ENCODE measurements around the gene SLC39A11.

GRCh38 chr17:73111386-73111785 lies 18.9 kb upstream of the SLC39A11 start:
- no peak for TF ChIP-seq SP1 (IDR thresholded peaks at IDR 0.05)
- no peak for TF ChIP-seq CTCF (IDR thresholded peaks at IDR 0.05; ENCODE audit: low read depth, low read length, missing input control)
- TF ChIP-seq MAX (IDR thresholded peaks at IDR 0.05) = no peak
- no peak for TF ChIP-seq ZBTB33 (IDR thresholded peaks at IDR 0.05)
- no peak for TF ChIP-seq ATF3 (IDR thresholded peaks at IDR 0.05)
- no peak for TF ChIP-seq REST (IDR thresholded peaks at IDR 0.05)
- no peak for TF ChIP-seq NR2F2 (IDR thresholded peaks at IDR 0.05)
- no peak for TF ChIP-seq RAD21 (IDR thresholded peaks at IDR 0.05)
